Kidney (tissue), 14 donors: ENCODE measurements around the gene CRADD. TPM values are rescaled to one million over a fixed set of nuclear protein-coding genes. Genes with fewer than 3 reads are reported as not detected.

Experiments used
- DNase-seq, 5 donors: peaks; one replicate each; pipeline ENCODE4 v3.0.0-alpha.2; 2013 to 2020
- FAIRE-seq: peaks from 2 replicates; lab custom pipeline; 2012; peaks lifted over from hg19 to GRCh38; lab: Jason Lieb, UNC
- H3K27ac ChIP-seq, 2 donors: one replicate each; pipeline ENCODE4 v1.7.0; 2013; ENCODE audit warnings: low read depth in 2 of 2, low read length in 2 of 2, inconsistent platforms in 1 of 2
- H3K27me3 ChIP-seq: one replicate; pipeline ENCODE4 v1.7.1; 2013; ENCODE audit warnings: low read length, inconsistent platforms; ENCODE audit not compliant: control insufficient read depth, insufficient read depth
- H3K36me3 ChIP-seq, 3 donors: one replicate each; pipeline versions ENCODE4 v1.7.0 to v1.7.1; 2013; ENCODE audit warnings: low read length in 3 of 3, control low read depth in 1 of 3, inconsistent platforms in 1 of 3; ENCODE audit not compliant: insufficient read depth in 3 of 3, control insufficient read depth in 2 of 3
- H3K4me1 ChIP-seq, 3 donors: one replicate each; pipeline versions ENCODE4 v1.7.0 to v1.7.1; 2013; ENCODE audit warnings: low read length in 3 of 3, inconsistent platforms in 1 of 3, low read depth in 1 of 3; ENCODE audit not compliant: control insufficient read depth in 2 of 3, insufficient read depth in 2 of 3
- H3K4me3 ChIP-seq, 3 donors: one replicate each; pipeline versions ENCODE4 v1.7.0 to v1.8.1; 2013; ENCODE audit warnings: low read length in 3 of 3, control low read depth in 1 of 3, inconsistent platforms in 1 of 3
- H3K9ac ChIP-seq, 3 donors: one replicate each; pipeline versions ENCODE4 v1.7.0 to v1.7.1; 2013; ENCODE audit warnings: low read length in 3 of 3, control low read depth in 1 of 3, inconsistent platforms in 1 of 3
- H3K9me3 ChIP-seq, 3 donors: one replicate each; pipeline versions ENCODE4 v1.7.0 to v1.7.1; 2013; ENCODE audit warnings: low read length in 3 of 3, control low read depth in 1 of 3, inconsistent platforms in 1 of 3; ENCODE audit not compliant: control insufficient read depth in 2 of 3, insufficient read depth in 1 of 3
- intact Hi-C: fragments of 100-400 bp; cut with DNase I; formaldehyde crosslinking; loops from one replicate; pipeline ENCODE4 v1.11.1; 2022
- polyA plus RNA-seq: library from polyadenylated mRNA; stranded (reverse); fragments of 350-450 nt; fragmentation: Illumina TruSeq; extraction: RNeasy Lipid Tissue Mini Kit (QIAGEN cat#74804); gene quantifications from one replicate; pipeline ENCODE4 v1.2.3, GENCODE V29; 2014; ENCODE audit warnings: low read depth, low replicate concordance; ENCODE audit not compliant: insufficient read depth
- total RNA-seq: library from RNA; stranded (reverse); fragmentation: NEBNext Ultra II Directional; extraction: Animal tissue kit (Norgen Biotek cat#: 25700); gene quantifications from one replicate; pipeline ENCODE4 v1.2.1, GENCODE V29; 2021
- TF ChIP-seq, protein P1 (sequence below): IDR thresholded peaks from 3 replicates; pipeline ENCODE4 v1.5.1; 2012; ENCODE audit warnings: mild to moderate bottlenecking, moderate library complexity, borderline replicate concordance; ENCODE audit not compliant: insufficient read depth; ENCODE audit errors: extremely low read depth
- donor health status: control.
- donor health status: control.
- donor health status: control.
- donor health status: control.
- donor health status: control.
- donor health status: DM: yes; HTN: yes; CAD: no.
- donor health status: Normal renal cell carcinoma (clear cell type).

CRADD gene
- total and polyA plus RNA-seq, 2 donors from 2014 or later, result 19.1 to 28.8 TPM

- peak in 2 of 5 donors; percentile 68 to 70 for DNase-seq
- no peaks in the 10 kb centered on the region for H3K27me3 ChIP-seq
- FAIRE-seq, result no peak
- H3K4me1 ChIP-seq, result peaks cover 0 to 20% (median 15%) of the 10 kb centered on the region in 3 donors
- peak overlapping the region; percentile 53 to 57 for H3K27ac ChIP-seq
- H3K9ac ChIP-seq, result peak overlapping the region in 1 of 3 donors; percentile 12
- no peaks in the 10 kb centered on the region for H3K36me3 ChIP-seq
- TF ChIP-seq, protein P1, sequence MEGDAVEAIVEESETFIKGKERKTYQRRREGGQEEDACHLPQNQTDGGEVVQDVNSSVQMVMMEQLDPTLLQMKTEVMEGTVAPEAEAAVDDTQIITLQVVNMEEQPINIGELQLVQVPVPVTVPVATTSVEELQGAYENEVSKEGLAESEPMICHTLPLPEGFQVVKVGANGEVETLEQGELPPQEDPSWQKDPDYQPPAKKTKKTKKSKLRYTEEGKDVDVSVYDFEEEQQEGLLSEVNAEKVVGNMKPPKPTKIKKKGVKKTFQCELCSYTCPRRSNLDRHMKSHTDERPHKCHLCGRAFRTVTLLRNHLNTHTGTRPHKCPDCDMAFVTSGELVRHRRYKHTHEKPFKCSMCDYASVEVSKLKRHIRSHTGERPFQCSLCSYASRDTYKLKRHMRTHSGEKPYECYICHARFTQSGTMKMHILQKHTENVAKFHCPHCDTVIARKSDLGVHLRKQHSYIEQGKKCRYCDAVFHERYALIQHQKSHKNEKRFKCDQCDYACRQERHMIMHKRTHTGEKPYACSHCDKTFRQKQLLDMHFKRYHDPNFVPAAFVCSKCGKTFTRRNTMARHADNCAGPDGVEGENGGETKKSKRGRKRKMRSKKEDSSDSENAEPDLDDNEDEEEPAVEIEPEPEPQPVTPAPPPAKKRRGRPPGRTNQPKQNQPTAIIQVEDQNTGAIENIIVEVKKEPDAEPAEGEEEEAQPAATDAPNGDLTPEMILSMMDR, result no peak
- peak overlapping the region in 1 of 3 donors; percentile 37 for H3K4me3 ChIP-seq
- intact Hi-C loops, result no loop called here
- H3K9me3 ChIP-seq, result no peaks in the 10 kb centered on the region
Observed at GRCh38 chr12:93803424-93803807, 126.2 kb downstream of the CRADD start.

GRCh38 chr12:93804392-93805179 is 127.4 kb downstream of the CRADD start:
- intact Hi-C loops, result no loop called here
- Histone ChIP-seq H3K9me3 (no peaks in the 10 kb centered on the region), H3K9ac (no peak overlapping the region), H3K36me3 (no peaks in the 10 kb centered on the region), H3K4me3 (no peak overlapping the region), H3K4me1 (peaks cover 0 to 19% (median 15%) of the 10 kb centered on the region in 3 donors), H3K27ac (peak overlapping the region in 1 of 2 donors; percentile 13), H3K27me3 (no peaks in the 10 kb centered on the region)
- DNase-seq, result peak in 1 of 5 donors; percentile 35
- TF ChIP-seq, protein P1, result no peak
- FAIRE-seq, result no peak

DNA sequence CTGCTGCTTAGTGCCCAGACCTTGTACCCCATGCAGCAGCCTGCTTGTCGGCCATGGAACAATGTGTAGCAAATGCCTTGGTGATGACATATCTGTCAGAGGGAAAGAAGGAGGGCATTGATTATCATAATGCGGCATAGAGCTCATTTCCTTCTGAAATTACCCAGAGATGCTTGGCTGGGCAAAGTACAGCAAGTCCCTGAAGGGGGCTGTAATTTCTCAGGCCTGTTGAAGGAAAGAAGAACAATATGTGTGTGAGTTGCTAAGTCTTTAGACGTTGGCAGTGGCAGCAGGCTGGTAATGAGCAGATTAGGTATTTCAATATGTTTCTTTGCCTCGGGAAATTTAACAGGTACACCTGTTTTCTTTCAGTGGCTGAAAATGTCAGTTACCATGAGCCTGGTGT is 128.6 kb downstream of the CRADD start:
- DNase-seq, result peak in 2 of 5 donors; percentile 61 to 69
- Histone ChIP-seq H3K9me3 (no peaks in the 10 kb centered on the region), H3K4me1 (peaks cover 0 to 23% (median 22%) of the 10 kb centered on the region in 3 donors), H3K36me3 (no peaks in the 10 kb centered on the region), H3K27ac (peak overlapping the region in 1 of 2 donors; percentile 8), H3K9ac (no peak overlapping the region), H3K27me3 (no peaks in the 10 kb centered on the region), H3K4me3 (no peak overlapping the region)
- intact Hi-C loops, result no loop called here
- TF ChIP-seq, protein P1, result no peak
- FAIRE-seq, result no peak
